GM19397 (cell line): ENCODE measurements around the gene MYO3B.
"Not testable (repeated sequence)": the region's sequence is repeated elsewhere in the genome, so short reads cannot be mapped to it uniquely, and the experiment has no call there.

Experiments used
- ATAC-seq: cut with Tn5 transposase; IDR thresholded peaks from one replicate; pipeline ENCODE4 v1.9.1; 2021; ENCODE audit warnings: mild to moderate bottlenecking, moderate library complexity; ENCODE audit not compliant: unreplicated experiment

Gene MYO3B

GRCh38 chr2:170255971-170256370 lies 78.0 kb downstream of the MYO3B start:
- no peak for ATAC-seq

DNA sequence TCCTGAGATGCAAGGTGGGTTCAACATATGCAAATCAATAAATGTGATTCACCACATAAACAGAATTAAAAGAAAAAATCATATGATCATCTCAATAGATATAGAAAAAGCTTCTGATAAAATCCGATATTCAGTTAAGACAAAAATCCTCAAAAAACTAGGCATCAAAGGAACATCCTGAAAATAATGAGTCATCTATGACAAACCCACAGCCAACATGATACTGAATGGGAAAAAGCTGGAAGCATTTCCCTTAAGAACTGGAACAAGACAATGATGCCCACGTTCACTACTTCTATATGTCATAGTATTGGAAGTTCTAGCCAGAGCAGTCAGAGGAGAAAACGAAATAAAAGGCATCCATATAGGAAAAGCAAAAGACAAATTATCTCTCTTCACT lies 80.4 kb downstream of the MYO3B start:
- ATAC-seq, result no peak

- no peak for ATAC-seq
Observed at GRCh38 chr2:170260188-170260587, 82.2 kb downstream of the MYO3B start.

DNA sequence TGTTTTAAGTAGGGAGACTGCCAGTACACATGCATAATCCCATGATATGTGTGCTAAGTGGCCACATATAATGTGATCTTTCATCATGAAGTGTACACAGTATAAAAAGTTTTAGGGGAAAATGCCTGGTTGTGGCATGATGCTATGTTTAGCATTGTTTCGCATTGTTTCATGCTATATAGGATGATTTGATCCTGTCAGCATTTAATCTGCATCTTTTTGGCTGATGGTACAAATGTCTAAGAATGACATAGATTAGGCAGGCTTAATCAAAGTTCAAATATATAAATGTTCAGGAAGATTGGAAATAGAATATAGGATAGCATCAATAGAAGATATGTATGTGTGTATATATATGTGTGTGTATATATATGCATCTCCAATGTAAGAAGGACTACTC lies 83.6 kb downstream of the MYO3B start:
- no peak for ATAC-seq

GRCh38 chr2:170262343-170262742 lies 84.4 kb downstream of the MYO3B start:
- ATAC-seq, result no peak

DNA sequence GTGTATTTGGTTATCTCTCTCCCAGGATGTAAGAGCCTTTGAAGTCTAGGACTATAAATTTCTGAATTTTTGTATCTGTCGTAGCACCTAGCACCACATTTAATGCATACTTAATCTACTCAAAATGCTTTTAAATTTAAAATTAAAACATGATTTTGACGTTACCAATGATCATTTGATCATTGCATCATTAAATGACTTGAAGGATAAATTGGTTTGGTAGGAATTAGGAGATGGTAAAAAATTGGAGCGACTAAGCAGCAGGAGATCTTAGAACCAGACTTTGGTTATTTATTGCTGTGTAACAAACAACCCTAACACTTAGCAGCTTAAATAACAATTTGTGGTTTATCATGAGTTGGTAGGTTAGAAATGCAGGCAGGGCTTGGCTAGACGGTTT lies 84.9 kb downstream of the MYO3B start:
- no peak for ATAC-seq

GRCh38 chr2:170263728-170264521 lies 86.0 kb downstream of the MYO3B start:
- ATAC-seq, result not testable (repeated sequence)

DNA sequence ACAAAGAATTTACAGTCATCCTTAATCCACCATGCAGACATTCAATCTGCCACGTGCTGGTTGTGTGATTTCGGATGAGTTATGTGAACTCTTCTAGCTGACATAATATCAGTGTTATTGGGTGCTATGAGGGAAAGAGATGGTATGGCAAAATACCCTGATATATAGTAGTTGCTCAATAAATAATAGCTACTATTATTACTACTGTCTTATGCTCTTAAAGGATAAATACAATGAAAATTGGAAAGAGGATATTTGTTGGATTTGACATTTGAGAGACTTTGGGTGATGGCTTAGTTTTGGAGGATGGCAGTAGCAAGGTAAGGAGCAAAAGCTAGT lies 86.5 kb downstream of the MYO3B start:
- no peak for ATAC-seq

- no peak for ATAC-seq
Observed at GRCh38 chr2:170264865-170265264, 86.9 kb downstream of the MYO3B start.

DNA sequence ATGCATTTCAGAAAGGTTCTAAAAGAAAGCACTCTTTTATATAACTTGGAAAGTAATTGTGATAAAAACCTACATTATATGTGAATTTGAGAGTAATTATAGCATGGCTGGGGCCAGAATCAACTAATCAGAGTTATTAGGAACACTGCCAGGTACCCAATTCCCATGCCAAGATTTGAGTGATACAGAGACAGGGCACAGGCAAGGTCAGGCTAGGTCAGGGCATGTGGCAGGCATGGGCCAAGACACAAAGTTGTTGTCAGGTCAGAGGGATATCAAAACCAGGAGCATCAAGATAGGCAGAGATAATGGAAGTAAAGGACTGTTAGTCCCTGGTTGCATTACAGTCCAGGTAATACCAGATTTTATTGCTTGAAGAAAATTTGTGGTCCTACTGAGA lies 87.4 kb downstream of the MYO3B start:
- no peak for ATAC-seq

DNA sequence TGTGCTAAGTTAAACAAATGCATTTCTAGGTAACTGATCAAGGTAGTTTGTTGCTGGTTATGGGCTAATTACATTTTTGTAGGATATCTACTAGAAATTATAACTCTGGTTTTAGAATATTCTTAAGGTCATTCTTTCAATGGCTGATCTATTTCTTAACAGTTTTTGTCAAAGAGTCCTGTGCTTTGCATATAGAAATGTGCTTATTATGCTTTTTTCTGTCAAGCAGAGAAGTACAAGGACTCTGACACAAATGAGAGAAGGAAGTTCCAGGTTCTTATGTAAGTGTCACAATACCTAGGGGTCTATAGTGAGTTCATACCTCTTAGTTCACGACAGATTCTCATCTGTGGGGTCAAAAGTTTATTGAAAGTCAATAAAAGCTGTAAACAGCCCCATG lies 88.4 kb downstream of the MYO3B start:
- no peak for ATAC-seq

DNA sequence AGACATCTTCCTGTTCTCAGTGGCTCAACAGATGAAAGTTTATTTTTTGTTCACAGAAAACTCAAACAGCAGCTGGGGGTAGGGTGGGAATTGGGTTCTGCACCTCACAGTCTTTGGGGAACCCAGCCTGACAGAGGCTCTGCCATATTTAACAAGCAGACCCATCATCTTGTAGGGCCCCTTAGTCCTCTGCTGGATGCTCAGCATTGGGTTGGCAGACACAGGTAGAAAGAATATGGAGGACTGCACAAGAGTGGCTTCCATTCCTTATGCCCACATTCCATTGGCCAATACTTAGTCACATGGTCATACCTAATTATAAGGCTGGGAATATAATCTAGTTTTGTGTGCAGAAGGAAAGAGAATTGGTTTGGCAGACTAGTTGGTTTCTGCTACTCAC lies 89.1 kb downstream of the MYO3B start:
- ATAC-seq, result no peak

- no peak for ATAC-seq
Observed at GRCh38 chr2:170270278-170270864, 92.4 kb downstream of the MYO3B start.

- ATAC-seq, result no peak
Observed at GRCh38 chr2:170271340-170271739, 93.4 kb downstream of the MYO3B start.

- no peak for ATAC-seq
Observed at GRCh38 chr2:170276056-170276455, 98.1 kb downstream of the MYO3B start.

- no peak for ATAC-seq
Observed at GRCh38 chr2:170276925-170277629, 99.1 kb downstream of the MYO3B start.

- ATAC-seq, result no peak
Observed at GRCh38 chr2:170277951-170278350, 100.0 kb downstream of the MYO3B start.

DNA sequence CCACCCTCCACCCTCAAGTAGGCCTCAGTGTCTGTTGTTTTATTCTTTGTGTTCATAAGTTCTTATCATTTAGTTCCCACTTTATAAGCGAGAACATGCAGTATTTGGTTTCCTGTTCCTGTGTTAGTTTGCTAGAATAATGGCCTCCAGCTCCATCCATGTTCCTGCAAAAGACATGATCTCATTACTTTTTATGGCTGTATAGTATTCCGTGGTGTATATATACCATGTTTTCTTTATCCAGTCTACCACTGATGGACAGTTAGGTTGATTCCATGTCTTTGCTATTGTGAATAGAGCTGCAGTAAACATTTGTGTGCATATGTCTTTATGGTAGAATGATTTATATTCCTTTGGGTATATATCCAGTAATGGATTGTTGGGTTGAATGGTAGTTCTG lies 101.7 kb downstream of the MYO3B start:
- not testable (repeated sequence) for ATAC-seq

GRCh38 chr2:170282851-170283250 lies 104.9 kb downstream of the MYO3B start:
- ATAC-seq, result no peak

GRCh38 chr2:170284205-170284604 lies 106.3 kb downstream of the MYO3B start:
- ATAC-seq, result no peak

GRCh38 chr2:170288859-170289258 lies 110.9 kb downstream of the MYO3B start:
- no peak for ATAC-seq

- no peak for ATAC-seq
Observed at GRCh38 chr2:170291474-170291873, 113.5 kb downstream of the MYO3B start.
